ENCODE data around the gene SNRNP48. TPM values are rescaled to one million over a fixed set of nuclear protein-coding genes. Genes with fewer than 3 reads are reported as not detected.

SNRNP48 gene
- total RNA-seq, 3 donors from 2014 or later (not counting 1 experiment from before 2014, with no cell fraction given): 12.3 to 17.0 (median 14.0) TPM

DNA sequence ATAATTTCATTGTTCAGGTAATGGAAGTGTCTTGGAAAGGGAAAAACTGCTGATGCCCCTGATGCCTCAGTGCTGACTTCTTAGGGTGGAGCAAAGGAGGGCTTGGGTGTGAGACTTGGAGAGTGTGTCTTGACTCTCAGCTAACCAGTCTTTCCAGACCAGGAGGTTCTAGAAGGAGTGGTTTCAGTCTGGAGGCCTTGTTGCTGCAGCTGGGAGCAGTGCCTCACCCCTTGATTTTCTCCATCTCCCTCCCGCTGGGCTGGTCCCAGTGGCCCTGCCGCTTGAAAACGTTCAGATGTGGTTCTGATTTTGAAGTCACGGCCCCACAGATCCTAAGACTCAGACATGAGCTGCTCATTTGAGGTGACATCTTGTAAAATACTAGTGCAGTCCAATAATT lies 43.1 kb upstream of the SNRNP48 start:
- H3K27ac Mint-ChIP-seq: no peak overlapping the region
- H3K27me3 ChIP-seq (ENCODE audit: control insufficient read depth, insufficient read depth, low read length): peaks cover 19% of the 10 kb centered on the region
- DNase-seq: no peak
- 79% methylated on average over 4 of the region's 4 CpGs for WGBS (ENCODE audit: insufficient coverage)
- H3K4me1 Mint-ChIP-seq: peaks cover 0 to under 1% of the 10 kb centered on the region in 2 donors
- ATAC-seq: no peak
- peaks cover 29 to 44% of the 10 kb centered on the region in 2 donors for H3K27me3 Mint-ChIP-seq (ENCODE audit: low read depth in 2 of 2)
- no peaks in the 10 kb centered on the region for H3K36me3 ChIP-seq (ENCODE audit: control insufficient read depth, insufficient read depth, low read length)
- no peak overlapping the region for H3K27ac ChIP-seq (ENCODE audit: low read length)
- no peak overlapping the region for H3K4me3 ChIP-seq (ENCODE audit: low read length)
- no peaks in the 10 kb centered on the region for H3K9me3 Mint-ChIP-seq
- no peaks in the 10 kb centered on the region for H3K9me3 ChIP-seq (ENCODE audit: control insufficient read depth, insufficient read depth, low read length)
- no peaks in the 10 kb centered on the region for H3K36me3 Mint-ChIP-seq
- peaks cover 10% of the 10 kb centered on the region for H3K4me1 ChIP-seq (ENCODE audit: control insufficient read depth, insufficient read depth, low read length)
- intact Hi-C loops (cut with micrococcal nuclease): no loop called here
- H3K4me3 Mint-ChIP-seq: no peak overlapping the region
- TF ChIP-seq, protein P1, sequence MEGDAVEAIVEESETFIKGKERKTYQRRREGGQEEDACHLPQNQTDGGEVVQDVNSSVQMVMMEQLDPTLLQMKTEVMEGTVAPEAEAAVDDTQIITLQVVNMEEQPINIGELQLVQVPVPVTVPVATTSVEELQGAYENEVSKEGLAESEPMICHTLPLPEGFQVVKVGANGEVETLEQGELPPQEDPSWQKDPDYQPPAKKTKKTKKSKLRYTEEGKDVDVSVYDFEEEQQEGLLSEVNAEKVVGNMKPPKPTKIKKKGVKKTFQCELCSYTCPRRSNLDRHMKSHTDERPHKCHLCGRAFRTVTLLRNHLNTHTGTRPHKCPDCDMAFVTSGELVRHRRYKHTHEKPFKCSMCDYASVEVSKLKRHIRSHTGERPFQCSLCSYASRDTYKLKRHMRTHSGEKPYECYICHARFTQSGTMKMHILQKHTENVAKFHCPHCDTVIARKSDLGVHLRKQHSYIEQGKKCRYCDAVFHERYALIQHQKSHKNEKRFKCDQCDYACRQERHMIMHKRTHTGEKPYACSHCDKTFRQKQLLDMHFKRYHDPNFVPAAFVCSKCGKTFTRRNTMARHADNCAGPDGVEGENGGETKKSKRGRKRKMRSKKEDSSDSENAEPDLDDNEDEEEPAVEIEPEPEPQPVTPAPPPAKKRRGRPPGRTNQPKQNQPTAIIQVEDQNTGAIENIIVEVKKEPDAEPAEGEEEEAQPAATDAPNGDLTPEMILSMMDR (IDR thresholded peaks at IDR 0.05): no peak

DNA sequence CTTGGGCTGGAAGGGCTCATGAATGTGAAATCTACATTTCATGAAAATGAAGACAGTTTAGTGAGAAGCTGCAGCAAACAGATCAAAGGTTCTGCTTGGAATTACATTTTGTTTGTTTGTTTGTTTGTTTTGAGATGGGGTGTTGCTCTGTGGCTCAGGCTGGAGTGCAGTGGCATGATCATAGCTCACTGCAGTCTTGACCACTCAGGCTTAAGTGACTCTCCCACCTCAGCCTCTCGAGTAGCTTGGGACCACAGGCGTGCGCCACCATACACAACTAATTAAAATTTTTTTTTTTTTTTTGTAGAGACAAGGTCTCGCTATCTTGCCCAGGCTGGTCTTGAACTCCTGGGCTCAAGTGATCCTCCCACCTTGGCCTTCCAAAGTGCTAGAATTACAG lies 42.7 kb upstream of the SNRNP48 start:
- no peaks in the 10 kb centered on the region for H3K4me1 Mint-ChIP-seq
- Histone ChIP-seq H3K4me3 (ENCODE audit: low read length) (no peak overlapping the region), H3K27ac (ENCODE audit: low read length) (no peak overlapping the region), H3K27me3 (ENCODE audit: control insufficient read depth, insufficient read depth, low read length) (peaks cover 19% of the 10 kb centered on the region), H3K4me1 (ENCODE audit: control insufficient read depth, insufficient read depth, low read length) (peaks cover 5% of the 10 kb centered on the region), H3K36me3 (ENCODE audit: control insufficient read depth, insufficient read depth, low read length) (no peaks in the 10 kb centered on the region), H3K9me3 (ENCODE audit: control insufficient read depth, insufficient read depth, low read length) (no peaks in the 10 kb centered on the region)
- no peaks in the 10 kb centered on the region for H3K36me3 Mint-ChIP-seq
- H3K27ac Mint-ChIP-seq: no peak overlapping the region
- H3K27me3 Mint-ChIP-seq (ENCODE audit: low read depth in 2 of 2): peaks cover 28 to 44% of the 10 kb centered on the region in 2 donors
- ATAC-seq: no peak
- WGBS (ENCODE audit: insufficient coverage): 91% methylated on average over 4 of the region's 4 CpGs
- intact Hi-C loops (cut with micrococcal nuclease): no loop called here
- DNase-seq: no peak
- H3K9me3 Mint-ChIP-seq: no peaks in the 10 kb centered on the region
- TF ChIP-seq, protein P1 (IDR thresholded peaks at IDR 0.05): no peak
- H3K4me3 Mint-ChIP-seq: no peak overlapping the region

DNA sequence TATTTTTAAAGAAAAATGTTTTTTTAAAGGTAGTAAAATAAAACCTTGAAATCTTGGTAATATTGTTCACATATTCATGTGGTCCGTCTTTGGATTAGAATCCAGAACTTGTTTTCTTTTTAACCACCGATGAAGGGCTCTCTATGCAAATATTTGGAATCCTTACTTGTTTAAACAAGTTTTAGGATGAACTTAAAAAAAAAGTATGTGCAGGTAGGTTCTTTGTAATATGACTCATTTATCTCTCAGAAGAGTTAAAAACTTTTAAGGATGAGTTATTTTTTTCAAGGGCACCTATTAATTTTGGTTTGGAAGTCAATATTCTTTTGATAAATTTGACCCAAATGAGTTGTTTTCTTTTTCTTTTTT lies 39.6 kb upstream of the SNRNP48 start:
- Mint-ChIP-seq H3K9me3 (no peaks in the 10 kb centered on the region), H3K4me1 (no peaks in the 10 kb centered on the region), H3K4me3 (no peak overlapping the region), H3K27me3 (ENCODE audit: low read depth in 2 of 2) (peaks cover 27 to 44% of the 10 kb centered on the region in 2 donors), H3K36me3 (no peaks in the 10 kb centered on the region), H3K27ac (no peak overlapping the region)
- Histone ChIP-seq H3K9me3 (ENCODE audit: control insufficient read depth, insufficient read depth, low read length) (no peaks in the 10 kb centered on the region), H3K4me3 (ENCODE audit: low read length) (no peak overlapping the region), H3K36me3 (ENCODE audit: control insufficient read depth, insufficient read depth, low read length) (no peaks in the 10 kb centered on the region), H3K27me3 (ENCODE audit: control insufficient read depth, insufficient read depth, low read length) (peaks cover 7% of the 10 kb centered on the region), H3K27ac (ENCODE audit: low read length) (no peak overlapping the region), H3K4me1 (ENCODE audit: control insufficient read depth, insufficient read depth, low read length) (no peaks in the 10 kb centered on the region)
- TF ChIP-seq, protein P1 (IDR thresholded peaks at IDR 0.05): no peak
- intact Hi-C loops (cut with micrococcal nuclease): no loop called here
- ATAC-seq: no peak
- WGBS (ENCODE audit: insufficient coverage): 78% methylated on average over 2 of the region's 2 CpGs
- no peak for DNase-seq

DNA sequence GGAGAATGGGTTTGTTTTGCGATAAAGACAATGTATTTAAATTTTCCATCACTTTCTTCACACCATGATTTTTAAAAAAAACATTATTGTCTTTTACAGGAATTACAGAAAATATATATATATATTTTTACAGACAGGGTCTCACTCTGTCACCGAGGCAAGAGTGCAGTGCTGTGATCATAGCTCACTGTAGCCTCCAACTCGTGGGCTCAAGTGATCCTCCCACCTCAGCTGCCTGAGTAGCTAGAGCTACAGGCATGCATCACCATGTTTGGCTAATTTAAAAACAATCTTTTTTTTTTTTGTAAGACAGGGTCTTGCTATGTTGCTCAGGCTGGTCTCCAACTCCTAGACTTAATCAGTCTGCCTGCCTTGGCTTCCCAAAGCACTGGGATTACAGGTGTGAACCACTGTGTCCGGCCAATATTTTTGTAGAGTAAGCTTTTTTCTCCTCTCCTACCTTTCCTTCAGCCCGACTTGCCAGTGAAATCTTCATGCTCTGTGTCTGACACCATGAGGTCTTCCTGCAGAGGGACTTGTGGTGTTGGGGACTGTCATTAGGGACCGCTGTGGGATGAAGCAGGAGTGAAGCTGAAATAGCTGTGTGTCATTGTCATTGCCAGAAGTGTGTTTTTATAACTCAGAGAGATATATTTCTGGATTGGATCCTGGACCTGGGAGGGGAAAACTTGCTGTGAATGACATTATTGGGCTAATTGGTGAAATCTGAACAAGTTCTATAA lies 35.3 kb upstream of the SNRNP48 start:
- no peak overlapping the region for H3K27ac Mint-ChIP-seq
- no peak overlapping the region for H3K4me3 Mint-ChIP-seq
- peaks cover 29 to 37% of the 10 kb centered on the region in 2 donors for H3K27me3 Mint-ChIP-seq (ENCODE audit: low read depth in 2 of 2)
- Histone ChIP-seq H3K4me1 (ENCODE audit: control insufficient read depth, insufficient read depth, low read length) (no peaks in the 10 kb centered on the region), H3K36me3 (ENCODE audit: control insufficient read depth, insufficient read depth, low read length) (no peaks in the 10 kb centered on the region), H3K27ac (ENCODE audit: low read length) (no peak overlapping the region), H3K27me3 (ENCODE audit: control insufficient read depth, insufficient read depth, low read length) (no peaks in the 10 kb centered on the region), H3K4me3 (ENCODE audit: low read length) (no peak overlapping the region), H3K9me3 (ENCODE audit: control insufficient read depth, insufficient read depth, low read length) (no peaks in the 10 kb centered on the region)
- intact Hi-C loops (cut with micrococcal nuclease): no loop called here
- no peaks in the 10 kb centered on the region for H3K9me3 Mint-ChIP-seq
- no peak for DNase-seq
- TF ChIP-seq, protein P1 (IDR thresholded peaks at IDR 0.05): no peak
- WGBS (ENCODE audit: insufficient coverage): 73% methylated on average over 5 of the region's 6 CpGs
- ATAC-seq: no peak
- no peaks in the 10 kb centered on the region for H3K36me3 Mint-ChIP-seq
- H3K4me1 Mint-ChIP-seq: no peaks in the 10 kb centered on the region
